Measurements from ENCODE around the gene SPIN1.

The SPIN1 gene

GRCh38 chr9:88501086-88501485 is 112.8 kb downstream of the SPIN1 start:
- no peak for DNase-seq

- DNase-seq: no peak
Measured at GRCh38 chr9:88502552-88503034, 114.3 kb downstream of the SPIN1 start.

GRCh38 chr9:88503081-88503844 is 115.0 kb downstream of the SPIN1 start:
- no peak for DNase-seq

GRCh38 chr9:88503845-88504764 is 115.9 kb downstream of the SPIN1 start:
- DNase-seq: no peak

GRCh38 chr9:88508326-88508725 is 120.1 kb downstream of the SPIN1 start:
- DNase-seq: no peak

GRCh38 chr9:88511906-88512305 is 123.7 kb downstream of the SPIN1 start:
- DNase-seq: no peak

- no peak for DNase-seq
Measured at GRCh38 chr9:88514247-88514646, 126.0 kb downstream of the SPIN1 start.

GRCh38 chr9:88521308-88521707 is 133.1 kb downstream of the SPIN1 start:
- no peak for DNase-seq

GRCh38 chr9:88522360-88522759 is 134.1 kb downstream of the SPIN1 start:
- no peak for DNase-seq

GRCh38 chr9:88523056-88523455 is 134.8 kb downstream of the SPIN1 start:
- DNase-seq: no peak

- DNase-seq: no peak
Measured at GRCh38 chr9:88524911-88525310, 136.7 kb downstream of the SPIN1 start.

- DNase-seq: no peak
Measured at GRCh38 chr9:88527618-88528017, 139.4 kb downstream of the SPIN1 start.

All from 8988T (cell line).